Right renal cortex interstitium (tissue), 3 donors: Measurements from ENCODE around the gene CTXN3. TPM values are rescaled to one million over a fixed set of nuclear protein-coding genes. Genes with fewer than 3 reads are reported as not detected.
"Not testable (repeated sequence)": the region's sequence is repeated elsewhere in the genome, so short reads cannot be mapped to it uniquely, and the experiment has no call there.

Experiments used
- DNase-seq, 3 donors: peaks; one replicate each; pipeline ENCODE4 v3.0.0-alpha.2; 2013; ENCODE audit warnings: low read depth in 3 of 3, low spot score in 2 of 3
- polyA plus RNA-seq, 3 donors: library from polyadenylated mRNA; unstranded; fragments of 120-200 nt; gene quantifications; one replicate each; pipeline ENCODE4 v1.2.1, GENCODE V29; 2013; ENCODE audit not compliant: insufficient read length in 3 of 3

Gene CTXN3
- polyA plus RNA-seq, 3 donors: not detected

GRCh38 chr5:127650022-127650421 lies 1.1 kb downstream of the CTXN3 start:
- DNase-seq: no peak

GRCh38 chr5:127650649-127651048 lies 1.8 kb downstream of the CTXN3 start:
- no peak for DNase-seq

- no peak for DNase-seq
These were observed 4.2 kb downstream of the CTXN3 start for GRCh38 chr5:127652952-127653611.

GRCh38 chr5:127656825-127657224 lies 7.9 kb downstream of the CTXN3 start:
- no peak for DNase-seq

GRCh38 chr5:127660047-127660733 lies 11.3 kb downstream of the CTXN3 start:
- DNase-seq: no peak

- DNase-seq: no peak
These were observed 15.2 kb downstream of the CTXN3 start for GRCh38 chr5:127664093-127664492.

GRCh38 chr5:127665641-127666040 lies 16.8 kb downstream of the CTXN3 start:
- no peak for DNase-seq

- DNase-seq: no peak
These were observed 17.3 kb downstream of the CTXN3 start for GRCh38 chr5:127666043-127666716.

GRCh38 chr5:127667926-127668325 lies 19.0 kb downstream of the CTXN3 start:
- no peak for DNase-seq

GRCh38 chr5:127671218-127671617 lies 22.3 kb downstream of the CTXN3 start:
- DNase-seq: no peak

- DNase-seq: no peak
These were observed 24.4 kb downstream of the CTXN3 start for GRCh38 chr5:127673117-127673800.

GRCh38 chr5:127676951-127677350 lies 28.1 kb downstream of the CTXN3 start:
- not testable (repeated sequence) for DNase-seq

GRCh38 chr5:127679691-127680330 lies 30.9 kb downstream of the CTXN3 start:
- not testable (repeated sequence) for DNase-seq

- no peak for DNase-seq
These were observed 31.7 kb downstream of the CTXN3 start for GRCh38 chr5:127680595-127680994.

GRCh38 chr5:127683008-127683407 lies 34.1 kb downstream of the CTXN3 start:
- no peak for DNase-seq

- DNase-seq: no peak
These were observed 36.0 kb downstream of the CTXN3 start for GRCh38 chr5:127684726-127685467.

- no peak for DNase-seq
These were observed 36.8 kb downstream of the CTXN3 start for GRCh38 chr5:127685662-127686061.

GRCh38 chr5:127686424-127686823 lies 37.5 kb downstream of the CTXN3 start:
- DNase-seq: no peak

GRCh38 chr5:127694518-127695171 lies 45.8 kb downstream of the CTXN3 start:
- DNase-seq: no peak

GRCh38 chr5:127695346-127695745 lies 46.5 kb downstream of the CTXN3 start:
- DNase-seq: no peak
